ENCODE measurements around the gene RUVBL2.

DNA sequence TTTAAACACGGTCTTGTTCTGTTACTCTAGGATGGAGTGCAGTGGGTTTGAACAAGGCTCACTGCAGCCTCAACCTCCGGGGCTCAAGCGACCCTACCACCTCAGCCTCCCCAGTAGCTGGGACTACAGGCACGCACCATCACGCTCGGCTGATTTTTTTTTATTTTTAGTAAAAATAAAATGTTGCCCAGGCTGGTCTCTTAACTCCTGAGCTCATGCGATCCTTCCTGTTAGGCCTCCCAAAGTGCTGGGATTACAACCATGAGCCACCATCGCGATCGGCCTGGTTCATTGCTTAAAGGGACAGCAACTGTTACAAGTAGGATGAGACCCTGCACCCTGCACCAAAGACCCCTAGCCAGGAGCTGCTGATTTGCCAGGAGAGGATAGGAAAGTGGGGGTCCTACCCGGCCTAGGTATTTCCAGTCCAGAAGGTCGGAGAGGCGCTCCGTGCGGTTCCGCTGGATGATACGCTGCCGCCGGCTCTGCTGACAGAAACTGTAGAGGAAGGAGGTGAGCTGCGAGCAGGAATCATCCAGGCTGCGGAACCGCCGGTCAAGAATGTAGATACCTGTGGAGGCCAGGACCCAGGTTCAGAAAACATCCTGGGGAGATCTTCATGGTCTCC is 23.4 kb upstream of the RUVBL2 start:
- TF ChIP-seq, protein P1, sequence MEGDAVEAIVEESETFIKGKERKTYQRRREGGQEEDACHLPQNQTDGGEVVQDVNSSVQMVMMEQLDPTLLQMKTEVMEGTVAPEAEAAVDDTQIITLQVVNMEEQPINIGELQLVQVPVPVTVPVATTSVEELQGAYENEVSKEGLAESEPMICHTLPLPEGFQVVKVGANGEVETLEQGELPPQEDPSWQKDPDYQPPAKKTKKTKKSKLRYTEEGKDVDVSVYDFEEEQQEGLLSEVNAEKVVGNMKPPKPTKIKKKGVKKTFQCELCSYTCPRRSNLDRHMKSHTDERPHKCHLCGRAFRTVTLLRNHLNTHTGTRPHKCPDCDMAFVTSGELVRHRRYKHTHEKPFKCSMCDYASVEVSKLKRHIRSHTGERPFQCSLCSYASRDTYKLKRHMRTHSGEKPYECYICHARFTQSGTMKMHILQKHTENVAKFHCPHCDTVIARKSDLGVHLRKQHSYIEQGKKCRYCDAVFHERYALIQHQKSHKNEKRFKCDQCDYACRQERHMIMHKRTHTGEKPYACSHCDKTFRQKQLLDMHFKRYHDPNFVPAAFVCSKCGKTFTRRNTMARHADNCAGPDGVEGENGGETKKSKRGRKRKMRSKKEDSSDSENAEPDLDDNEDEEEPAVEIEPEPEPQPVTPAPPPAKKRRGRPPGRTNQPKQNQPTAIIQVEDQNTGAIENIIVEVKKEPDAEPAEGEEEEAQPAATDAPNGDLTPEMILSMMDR (IDR thresholded peaks at IDR 0.05) = no peak
- TF ChIP-seq POLR2AphosphoS5 (IDR thresholded peaks at IDR 0.05) = no peak
